Hematopoietic multipotent progenitor cell treated with erythropoietin and hydrocortisone succinate and interleukin-3 and kit ligand, for 15 days (in vitro differentiated cells): ENCODE measurements around the gene NUF2.

Experiments
- DNase-seq: peaks from one replicate; pipeline ENCODE4 v3.0.0-alpha.2; 2015; ENCODE audit warnings: low spot score

NUF2 gene

DNA sequence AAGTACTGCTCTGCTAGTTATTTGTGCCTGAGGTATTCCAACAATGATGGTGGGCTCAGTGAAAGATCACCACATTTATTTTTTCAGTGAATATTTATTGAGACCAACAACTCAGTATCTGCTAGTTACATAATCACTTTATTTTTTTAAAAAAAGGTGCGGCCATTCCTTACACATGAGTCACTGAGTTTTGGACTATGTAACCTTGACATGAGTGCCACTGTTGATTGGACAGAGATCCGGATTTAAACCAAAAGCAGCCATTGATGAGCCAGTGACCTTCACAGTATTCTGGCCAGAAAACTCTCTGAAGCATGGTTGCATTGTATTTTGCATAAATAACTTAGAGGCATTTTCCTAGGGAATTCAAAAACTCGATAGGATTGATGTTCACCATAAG, 79.5 kb downstream of the NUF2 start:
- no peak for DNase-seq
